ENCODE data around the gene GLG1.

Gene GLG1

DNA sequence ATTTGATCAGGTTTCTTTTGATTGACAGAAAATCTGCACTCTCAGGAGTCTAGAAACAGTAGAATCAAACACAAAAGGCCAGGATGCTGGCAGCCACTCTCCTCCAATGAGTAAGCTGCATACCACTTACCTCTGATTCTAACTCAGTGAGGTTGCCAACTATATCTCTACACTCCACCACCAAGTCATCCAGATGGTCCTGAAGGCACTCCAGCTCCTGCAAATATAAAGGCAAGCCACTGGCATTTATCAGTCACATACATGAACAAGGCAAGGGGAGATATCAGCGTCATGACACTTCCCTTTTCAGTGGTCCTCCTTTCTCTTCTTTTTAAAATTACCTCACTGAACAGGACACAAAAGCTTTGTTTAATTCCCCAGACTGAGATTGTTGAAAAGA, 132.5 kb downstream of the GLG1 start:
- DNase-seq (ENCODE audit: low read depth in 3 of 3): no peak

GRCh38 chr16:74472540-74472939, 134.4 kb downstream of the GLG1 start:
- DNase-seq (ENCODE audit: low read depth in 3 of 3): no peak

- no peak for DNase-seq (ENCODE audit: low read depth in 3 of 3)
Observed at GRCh38 chr16:74472010-74472409, 134.9 kb downstream of the GLG1 start.

DNA sequence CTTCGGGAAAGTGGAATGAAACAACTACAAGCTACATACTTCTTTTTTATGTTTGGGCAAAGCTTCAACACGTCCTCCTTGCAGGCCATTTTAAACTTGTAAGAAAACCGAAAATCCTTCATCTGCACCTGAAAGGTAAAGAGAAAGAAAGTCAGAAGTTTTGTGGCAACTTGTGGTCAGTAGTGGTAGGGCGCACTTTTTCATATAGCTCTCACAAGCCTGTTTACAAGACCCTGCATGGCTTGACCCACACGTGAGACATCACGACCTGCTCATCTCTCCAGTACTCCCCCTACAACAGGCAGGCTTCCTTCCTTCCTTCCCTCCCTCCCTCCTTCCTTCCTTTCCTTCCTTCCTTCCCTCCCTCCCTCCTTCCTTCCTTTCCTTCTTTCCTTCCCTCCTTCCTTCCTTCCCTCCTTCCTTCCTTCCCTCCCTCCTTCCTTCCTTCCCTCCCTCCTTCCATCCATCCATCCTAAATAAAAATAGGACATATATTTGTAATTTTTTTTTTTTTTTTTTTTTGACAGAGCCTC, 136.9 kb downstream of the GLG1 start:
- DNase-seq (ENCODE audit: low read depth in 3 of 3): no peak

GRCh38 chr16:74468807-74469525, 137.9 kb downstream of the GLG1 start:
- DNase-seq (ENCODE audit: low read depth in 3 of 3): no peak

GRCh38 chr16:74466872-74467271, 140.0 kb downstream of the GLG1 start:
- DNase-seq (ENCODE audit: low read depth in 3 of 3): no peak

- no peak for DNase-seq (ENCODE audit: low read depth in 3 of 3)
Observed at GRCh38 chr16:74465851-74466685, 140.8 kb downstream of the GLG1 start.

DNA sequence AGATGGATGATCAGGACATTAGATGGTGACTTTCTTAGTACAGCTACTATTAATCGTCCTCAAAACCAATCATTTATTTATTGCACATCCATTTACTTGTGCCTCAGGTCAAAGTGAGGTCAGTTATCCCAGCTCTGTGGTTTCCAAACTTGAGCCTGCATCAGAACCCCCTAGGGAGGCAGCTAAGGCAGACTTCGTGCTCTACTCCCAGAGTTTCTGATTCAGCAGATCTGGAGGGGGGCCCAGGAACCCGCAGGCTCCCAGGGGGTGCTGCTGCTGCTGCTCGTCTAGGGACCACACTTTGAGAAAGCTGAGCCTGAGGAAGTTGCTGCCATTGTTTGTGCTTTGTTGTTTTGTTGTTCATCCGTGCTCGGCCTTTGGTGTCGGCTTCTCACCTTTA, 141.6 kb downstream of the GLG1 start:
- DNase-seq (ENCODE audit: low read depth in 3 of 3): no peak

- no peak for DNase-seq (ENCODE audit: low read depth in 3 of 3)
Observed at GRCh38 chr16:74463888-74464287, 143.0 kb downstream of the GLG1 start.

DNA sequence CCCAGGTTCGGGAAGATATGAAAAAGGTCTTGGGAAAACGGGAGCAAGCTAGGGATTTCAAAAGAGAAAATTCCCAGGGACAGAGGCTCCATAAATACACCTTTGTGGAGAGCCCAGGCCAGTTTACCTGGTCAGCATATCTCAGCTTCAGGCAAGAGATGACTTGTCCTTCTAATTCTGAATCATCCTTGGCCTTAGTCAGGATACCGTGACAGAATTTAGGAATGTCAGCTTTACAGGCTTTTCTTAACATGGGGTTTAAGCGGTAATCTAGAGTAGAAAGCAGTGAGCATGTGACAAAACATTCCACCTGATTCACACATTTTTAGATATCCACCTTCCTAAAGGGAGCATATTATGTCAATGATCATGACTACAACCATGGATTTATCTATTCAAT, 144.6 kb downstream of the GLG1 start:
- no peak for DNase-seq (ENCODE audit: low read depth in 3 of 3)

- no peak for DNase-seq (ENCODE audit: low read depth in 3 of 3)
Observed at GRCh38 chr16:74461826-74462225, 145.1 kb downstream of the GLG1 start.

- no peak for DNase-seq (ENCODE audit: low read depth in 3 of 3)
Observed at GRCh38 chr16:74460542-74460941, 146.4 kb downstream of the GLG1 start.

- DNase-seq (ENCODE audit: low read depth in 3 of 3): no peak
Observed at GRCh38 chr16:74456290-74456625, 150.7 kb downstream of the GLG1 start.

- no peak for DNase-seq (ENCODE audit: low read depth in 3 of 3)
Observed at GRCh38 chr16:74455619-74456289, 151.2 kb downstream of the GLG1 start.

DNA sequence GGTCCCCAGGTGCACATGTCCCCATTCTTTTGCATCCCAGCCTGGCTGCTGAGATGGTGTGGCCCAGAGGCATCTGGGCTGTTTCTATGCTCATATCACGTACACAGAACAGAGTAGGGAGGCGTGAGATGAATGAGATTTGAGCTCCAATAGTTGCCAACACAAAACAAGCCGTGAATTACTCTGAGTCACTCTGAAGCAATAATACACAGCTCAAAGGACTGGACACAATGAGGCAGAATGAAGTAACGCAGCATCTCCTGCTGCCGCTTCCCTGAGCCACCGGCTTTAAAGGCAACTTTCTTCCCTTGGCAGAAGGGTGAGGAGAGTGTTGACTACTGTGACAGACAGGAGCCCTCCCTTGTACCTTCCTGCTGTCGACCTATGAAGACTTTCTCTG, 151.7 kb downstream of the GLG1 start:
- DNase-seq (ENCODE audit: low read depth in 3 of 3): no peak

DNA sequence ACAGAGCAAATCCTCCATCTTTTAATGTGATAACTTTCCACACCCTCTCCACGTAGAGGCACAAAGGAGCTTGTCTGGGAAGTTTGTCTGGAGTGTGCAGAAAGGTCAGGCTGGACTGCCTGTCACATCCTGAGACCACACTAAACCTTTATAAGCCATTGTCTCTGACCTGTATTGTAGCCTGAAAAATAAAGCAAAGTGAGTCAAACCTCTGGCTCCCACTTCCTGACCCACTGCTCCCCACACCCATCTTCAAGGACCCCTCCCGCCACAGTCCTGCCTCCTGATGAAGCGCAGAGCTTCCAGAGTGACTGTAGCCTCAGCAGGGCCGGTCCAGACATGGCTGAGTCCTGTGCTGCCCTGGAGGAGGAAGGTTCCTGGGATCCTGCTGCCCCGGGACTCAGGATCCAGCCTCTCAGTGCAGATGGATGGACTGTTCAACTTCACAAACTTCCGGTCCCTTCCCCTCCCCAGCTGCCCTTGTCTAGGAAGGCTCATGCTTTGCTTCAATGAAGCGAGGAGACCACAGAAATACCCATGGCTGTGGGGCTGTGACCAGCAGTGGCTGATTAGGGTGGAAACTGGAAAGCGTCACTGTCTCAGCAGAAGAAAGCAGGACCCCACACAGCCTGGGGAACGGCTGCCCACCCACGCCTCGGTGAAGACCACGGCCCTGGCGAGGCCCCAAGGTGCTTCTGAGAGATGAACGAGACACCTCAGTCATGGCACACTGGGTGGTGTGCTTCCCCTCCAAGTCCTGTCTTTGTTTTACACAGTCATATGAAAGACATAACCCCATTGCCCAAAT, 154.8 kb downstream of the GLG1 start:
- DNase-seq (ENCODE audit: low read depth in 3 of 3): no peak

DNA sequence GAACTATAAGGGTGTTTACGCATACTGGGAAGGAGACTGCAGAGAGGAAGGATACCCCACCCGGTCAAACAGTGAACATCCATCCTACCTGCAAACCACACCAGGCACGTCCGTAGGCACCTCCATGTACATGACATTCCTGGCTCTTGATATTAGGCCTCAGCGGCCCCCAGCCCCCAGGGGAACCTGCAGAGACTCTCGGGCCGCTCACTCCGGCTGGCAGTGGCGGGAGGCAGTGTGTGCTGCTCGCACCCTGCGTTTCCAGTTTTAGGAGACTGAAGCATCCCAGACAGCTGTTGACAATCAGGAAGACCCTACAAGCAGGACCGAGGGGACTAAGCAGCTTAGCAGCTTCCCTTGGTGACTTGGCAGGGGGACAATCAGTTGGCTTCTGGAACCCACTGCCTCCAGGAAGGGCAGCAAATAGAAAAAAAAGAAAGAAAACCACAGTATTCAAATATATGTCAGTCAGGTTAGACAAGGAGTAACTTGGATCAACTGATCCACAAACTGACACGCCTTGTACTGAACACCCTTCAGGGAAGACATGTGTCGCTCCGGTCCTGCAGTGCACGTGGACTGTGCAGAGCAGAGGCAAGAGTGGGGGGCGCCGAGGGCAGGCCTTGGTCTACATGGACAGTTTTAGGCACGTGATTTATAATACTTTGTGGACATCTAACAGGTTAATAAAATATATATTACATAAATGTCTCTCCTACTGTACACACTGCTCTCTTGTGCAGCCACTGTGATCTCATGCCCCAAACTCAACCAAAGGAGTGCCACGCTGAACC, 155.8 kb downstream of the GLG1 start:
- no peak for DNase-seq (ENCODE audit: low read depth in 3 of 3)

GRCh38 chr16:74450236-74450635, 156.7 kb downstream of the GLG1 start:
- no peak for DNase-seq (ENCODE audit: low read depth in 3 of 3)

GRCh38 chr16:74449470-74449869, 157.4 kb downstream of the GLG1 start:
- no peak for DNase-seq (ENCODE audit: low read depth in 3 of 3)

DNA sequence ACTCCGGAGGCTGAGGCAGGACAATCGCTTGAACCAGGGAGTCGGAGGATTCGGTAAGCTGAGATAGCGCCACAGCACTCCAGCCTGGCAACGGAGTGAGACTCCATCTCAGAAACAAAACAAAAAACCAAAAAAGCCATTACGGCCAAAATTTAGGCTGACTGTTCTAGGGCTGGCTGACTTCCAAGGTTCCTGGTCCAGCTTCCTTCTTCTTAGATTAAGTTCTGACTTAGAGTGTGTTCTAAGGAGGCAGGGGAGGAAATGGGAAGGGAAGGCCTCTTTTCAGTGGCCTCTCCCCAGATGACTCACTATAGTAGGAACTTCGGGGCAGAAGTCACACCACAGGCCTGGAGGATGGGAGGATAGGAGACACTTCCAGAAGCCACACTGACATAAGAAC, 157.9 kb downstream of the GLG1 start:
- no peak for DNase-seq (ENCODE audit: low read depth in 3 of 3)

DNA sequence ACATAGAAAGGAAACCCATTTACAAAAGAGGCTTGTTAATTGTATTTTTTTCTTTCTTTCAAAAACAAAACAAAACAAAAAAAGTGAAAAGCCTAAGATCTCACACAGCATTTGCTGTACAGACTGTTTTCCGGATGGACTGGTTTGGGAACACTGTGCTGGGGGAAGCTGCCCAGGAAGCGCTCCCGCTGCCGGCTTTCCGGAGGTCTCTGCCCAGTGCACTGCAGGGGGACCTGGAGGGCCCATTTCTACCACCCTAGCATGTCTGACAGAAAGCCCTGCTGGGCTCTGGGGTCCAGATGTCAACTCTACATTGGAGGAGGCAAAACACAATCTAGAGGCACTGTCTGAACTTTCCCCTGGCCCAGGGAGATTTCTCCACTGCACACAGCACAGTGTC, 159.3 kb downstream of the GLG1 start:
- no peak for DNase-seq (ENCODE audit: low read depth in 3 of 3)

Measured in stimulated activated CD4-positive, alpha-beta T cell treated with anti-CD3 and anti-CD28 coated beads, TNF-alpha, amount 100 ng/mL, for 48 hours (primary cell).